H9 (cell line): ENCODE measurements around the gene ABCA4. TPM values are rescaled to one million over a fixed set of nuclear protein-coding genes. Genes with fewer than 3 reads are reported as not detected.

ENCODE experiments used
- DNase-seq: peaks from one replicate; pipeline ENCODE4 v3.0.0-alpha.2; 2017
- H2AFZ ChIP-seq: one replicate; pipeline ENCODE4 v1.6.1; 2013; ENCODE audit warnings: mild to moderate bottlenecking, low read length, control low read depth, moderate library complexity
- H2AK5ac ChIP-seq: 2 replicates; pipeline ENCODE4 v1.6.1; 2013; ENCODE audit warnings: low read length, control low read depth, mixed read lengths; ENCODE audit not compliant: insufficient read length
- H2BK120ac ChIP-seq: one replicate; pipeline ENCODE4 v1.6.1; 2013; ENCODE audit warnings: low read depth, mild to moderate bottlenecking, low read length, control low read depth, inconsistent platforms; ENCODE audit not compliant: poor library complexity, severe bottlenecking
- H2BK12ac ChIP-seq: 2 replicates; pipeline ENCODE4 v1.6.1; 2013; ENCODE audit warnings: low read length, control low read depth, mixed read lengths, low read depth; ENCODE audit not compliant: insufficient read length
- H2BK15ac ChIP-seq: 2 replicates; pipeline ENCODE4 v1.6.1; 2013; ENCODE audit warnings: low read depth, low read length, control low read depth
- H2BK20ac ChIP-seq: one replicate; pipeline ENCODE4 v1.6.1; 2013; ENCODE audit warnings: low read depth, mild to moderate bottlenecking, low read length, control low read depth, inconsistent platforms; ENCODE audit not compliant: poor library complexity, severe bottlenecking
- H2BK5ac ChIP-seq: 2 replicates; pipeline ENCODE4 v1.6.1; 2013; ENCODE audit warnings: low read length, control low read depth, mixed read lengths; ENCODE audit not compliant: insufficient read length
- H3K14ac ChIP-seq: 2 replicates; pipeline ENCODE4 v1.6.1; 2013; ENCODE audit warnings: low read length, control low read depth; ENCODE audit not compliant: insufficient read depth
- H3K18ac ChIP-seq: 2 replicates; pipeline ENCODE4 v1.6.1; 2013; ENCODE audit warnings: low read depth, mild to moderate bottlenecking, mixed read lengths, low read length, control low read depth; ENCODE audit not compliant: insufficient read length
- H3K23ac ChIP-seq: 2 replicates; pipeline ENCODE4 v1.6.1; 2013; ENCODE audit warnings: low read length, control low read depth, mixed read lengths, low read depth; ENCODE audit not compliant: insufficient read length
- H3K23me2 ChIP-seq: 2 replicates; pipeline ENCODE4 v1.6.1; 2013; ENCODE audit warnings: low read depth, mild to moderate bottlenecking, mixed read lengths, low read length, control low read depth; ENCODE audit not compliant: insufficient read length, poor library complexity, severe bottlenecking
- H3K27ac ChIP-seq: 2 replicates; pipeline ENCODE4 v1.5.1; 2013; ENCODE audit warnings: low read length, control low read depth, mixed read lengths, low read depth; ENCODE audit not compliant: insufficient read length
- H3K27me3 ChIP-seq: 2 replicates; pipeline ENCODE4 v1.6.1; 2013; ENCODE audit warnings: low read length, control low read depth, inconsistent platforms; ENCODE audit not compliant: insufficient read depth
- H3K4ac ChIP-seq: 2 replicates; pipeline ENCODE4 v1.6.1; 2013; ENCODE audit warnings: low read depth, mild to moderate bottlenecking, control low read depth, inconsistent platforms, low read length, moderate library complexity
- H3K4me1 ChIP-seq: 2 replicates; pipeline ENCODE4 v1.6.1; 2013; ENCODE audit warnings: low read length, control low read depth, inconsistent platforms; ENCODE audit not compliant: insufficient read depth
- H3K4me2 ChIP-seq: 2 replicates; pipeline ENCODE4 v1.6.1; 2013; ENCODE audit warnings: low read length, control low read depth, mixed read lengths; ENCODE audit not compliant: insufficient read length, insufficient read depth
- H3K56ac ChIP-seq: 2 replicates; pipeline ENCODE4 v1.6.1; 2013; ENCODE audit warnings: low read depth, mild to moderate bottlenecking, mixed read lengths, low read length, control low read depth; ENCODE audit not compliant: insufficient read length
- H3K79me1 ChIP-seq: 2 replicates; pipeline ENCODE4 v1.6.1; 2013; ENCODE audit warnings: low read depth, mild to moderate bottlenecking, moderate library complexity, low read length, control low read depth, inconsistent platforms; ENCODE audit not compliant: insufficient read depth, poor library complexity, severe bottlenecking
- H3K79me2 ChIP-seq: 2 replicates; pipeline ENCODE4 v1.6.1; 2013; ENCODE audit warnings: low read length, control low read depth, inconsistent platforms; ENCODE audit not compliant: insufficient read depth
- H3K9ac ChIP-seq: 2 replicates; pipeline ENCODE4 v1.6.1; 2013; ENCODE audit warnings: low read length, control low read depth, mixed read lengths; ENCODE audit not compliant: insufficient read length; ENCODE audit errors: extremely low read depth
- H3K9me3 ChIP-seq: one replicate; pipeline ENCODE4 v1.6.1; 2013; ENCODE audit warnings: low read depth, low read length, inconsistent platforms; ENCODE audit not compliant: control insufficient read depth
- H3T11ph ChIP-seq: one replicate; pipeline ENCODE4 v1.6.1; 2013; ENCODE audit warnings: mild to moderate bottlenecking, low read length, control low read depth, inconsistent platforms
- H4K20me1 ChIP-seq: one replicate; pipeline ENCODE4 v1.6.1; 2013; ENCODE audit not compliant: control insufficient read depth, insufficient read length, insufficient read depth
- H4K5ac ChIP-seq: 2 replicates; pipeline ENCODE4 v1.6.1; 2013; ENCODE audit warnings: low read depth, mild to moderate bottlenecking, mixed read lengths, low read length, control low read depth; ENCODE audit not compliant: insufficient read length
- H4K8ac ChIP-seq: replicated peaks from 2 replicates; pipeline ENCODE4 v1.6.1; 2013; ENCODE audit warnings: low read length, control low read depth, mixed read lengths, low read depth; ENCODE audit not compliant: insufficient read length
- H4K91ac ChIP-seq: 2 replicates; pipeline ENCODE4 v1.6.1; 2013; ENCODE audit warnings: low read depth, mild to moderate bottlenecking, moderate library complexity, mixed read lengths, low read length, control low read depth; ENCODE audit not compliant: insufficient read length
- H3K27ac Mint-ChIP-seq, 3 experiments: 2 replicates in 2 of 3; 3 replicates in 1 of 3; pipeline ENCODE4 v1.8.0; 2020 to 2021; ENCODE audit warnings: mixed read lengths in 3 of 3, mild to moderate bottlenecking in 1 of 3, moderate library complexity in 1 of 3
- H3K27me3 Mint-ChIP-seq: 2 replicates; pipeline ENCODE4 v1.8.0; 2021; ENCODE audit warnings: low read depth, mild to moderate bottlenecking, moderate library complexity, mixed read lengths
- H3K36me3 Mint-ChIP-seq, 3 experiments: 2 replicates in 2 of 3; 3 replicates in 1 of 3; pipeline ENCODE4 v1.8.0; 2020 to 2021; ENCODE audit warnings: low read depth in 3 of 3, mixed read lengths in 3 of 3; ENCODE audit not compliant: insufficient read depth in 1 of 3
- H3K4me1 Mint-ChIP-seq, 2 experiments: 2 replicates each; pipeline ENCODE4 v1.8.0; 2020; ENCODE audit warnings: mixed read lengths in 2 of 2
- H3K4me3 Mint-ChIP-seq, 2 experiments: 2 replicates in 1 of 2; 3 replicates in 1 of 2; pipeline ENCODE4 v1.8.0; 2020 to 2021; ENCODE audit warnings: mild to moderate bottlenecking in 2 of 2, mixed read lengths in 2 of 2, moderate library complexity in 1 of 2
- H3K9me3 Mint-ChIP-seq, 2 experiments: 2 replicates in 1 of 2; 3 replicates in 1 of 2; pipeline ENCODE4 v1.8.0; 2020; ENCODE audit warnings: mild to moderate bottlenecking in 2 of 2, mixed read lengths in 2 of 2, moderate library complexity in 1 of 2
- CTCF ChIP-seq: fragments of 200-600 bp; sonication (generic); conservative IDR thresholded peaks from 3 replicates; pipeline ENCODE4 v1.8.0; 2021; ENCODE audit warnings: antibody characterized with exemption, mild to moderate bottlenecking
- WGBS: extraction: QIAGEN DNeasy Blood & Tissue Kit; methylation state at CpG from one replicate; pipeline ENCODE4 v1.1.7; 2013; ENCODE audit warnings: missing lambda C conversion rate, low lambda C conversion rate, mixed read lengths; ENCODE audit not compliant: insufficient read length; ENCODE audit errors: extremely low coverage; 5-methylcytosine and 5-hydroxymethylcytosine counted together
- total RNA-seq: library from RNA; stranded (reverse); gene quantifications from 2 replicates; pipeline ENCODE4 v1.2.1, GENCODE V29; 2021

Gene ABCA4
- total RNA-seq, 1 experiment from 2014 or later, result not detected

GRCh38 chr1:94081566-94082344 lies 39.2 kb downstream of the ABCA4 start:
- Histone ChIP-seq H3K14ac (no peak overlapping the region), H4K8ac (no peak overlapping the region), H4K20me1 (no peaks in the 10 kb centered on the region), H4K91ac (no peak overlapping the region), H2AK5ac (no peak overlapping the region), H3T11ph (no peak overlapping the region), H3K4me1 (no peaks in the 10 kb centered on the region), H2BK5ac (no peak overlapping the region), H3K9me3 (no peaks in the 10 kb centered on the region), H3K4ac (no peak overlapping the region), H3K4me2 (no peak overlapping the region), H3K56ac (no peak overlapping the region), H2BK15ac (no peak overlapping the region), H3K9ac (no peak overlapping the region), H3K79me2 (no peaks in the 10 kb centered on the region), H4K5ac (no peak overlapping the region), H3K27ac (no peak overlapping the region), H3K18ac (no peak overlapping the region), H3K79me1 (no peaks in the 10 kb centered on the region), H2AFZ (no peak overlapping the region), H2BK20ac (no peak overlapping the region), H3K27me3 (no peaks in the 10 kb centered on the region), H3K23me2 (no peaks in the 10 kb centered on the region), H2BK12ac (no peak overlapping the region), H3K23ac (no peak overlapping the region), H2BK120ac (no peak overlapping the region)
- no peak for TF ChIP-seq CTCF
- H3K4me1 Mint-ChIP-seq, result peaks cover 8 to 10% of the 10 kb centered on the region in 2 experiments; a peak in 3 of 4 replicates
- WGBS, result no CpG with 5 or more reads among the region's 7 CpGs
- DNase-seq, result no peak
- H3K4me3 Mint-ChIP-seq, result no peak overlapping the region
- H3K36me3 Mint-ChIP-seq, result no peaks in the 10 kb centered on the region
- no peak overlapping the region for H3K27ac Mint-ChIP-seq
- H3K27me3 Mint-ChIP-seq, result peaks cover 59% of the 10 kb centered on the region
- no peaks in the 10 kb centered on the region for H3K9me3 Mint-ChIP-seq
